Omental fat pad (tissue), 4 donors: ENCODE results near the gene TNRC6B. TPM values are rescaled to one million over a fixed set of nuclear protein-coding genes. Genes with fewer than 3 reads are reported as not detected.
"Not testable (repeated sequence)": the region's sequence is repeated elsewhere in the genome, so short reads cannot be mapped to it uniquely, and the experiment has no call there.

Experiments used
- ATAC-seq: fragments of 150-250 bp; one replicate; pipeline ENCODE4 v1.9.1; 2016; ENCODE audit warnings: mild to moderate bottlenecking, moderate library complexity; ENCODE audit not compliant: low FRiP score
- DNase-seq: peaks from one replicate; pipeline ENCODE4 v3.0.0-alpha.2; 2019; ENCODE audit warnings: low spot score
- total RNA-seq, 4 donors: library from RNA; depleted of rRNA; stranded (reverse); fragments of >200 nt; gene quantifications; one replicate each; pipeline ENCODE4 v1.1.0, GENCODE V29; 2016
- TF ChIP-seq, protein P1 (sequence below), 3 donors: fragments of 450-650 bp; IDR thresholded peaks; one replicate each; pipeline ENCODE4 v1.5.1; 2016 to 2017; ENCODE audit warnings: antibody characterized with exemption in 3 of 3, mild to moderate bottlenecking in 3 of 3, moderate library complexity in 2 of 3

Gene TNRC6B
- total RNA-seq, 4 donors from 2014 or later, result 17.2 to 57.8 (median 31.9) TPM

DNA sequence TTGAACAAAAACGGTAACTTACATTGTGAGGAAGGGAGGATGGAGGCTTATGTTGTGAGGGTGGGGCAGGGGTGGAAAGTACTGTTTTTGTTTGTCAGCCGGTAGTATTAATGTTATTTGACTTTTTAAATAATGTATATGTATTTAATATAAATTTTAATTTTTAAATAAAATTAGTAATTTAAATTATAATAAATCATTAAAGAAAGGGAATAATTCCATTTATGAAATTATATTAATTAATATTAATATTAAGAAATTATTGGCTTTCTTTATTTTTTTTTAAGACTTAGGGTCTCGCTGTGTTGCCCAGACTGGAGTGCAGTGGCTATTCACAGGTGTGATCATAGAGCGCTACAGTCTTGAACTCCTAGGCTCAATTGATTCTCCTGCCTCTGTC is 24.0 kb upstream of the TNRC6B start:
- no peak for ATAC-seq
- DNase-seq, result no peak
- TF ChIP-seq, protein P1, sequence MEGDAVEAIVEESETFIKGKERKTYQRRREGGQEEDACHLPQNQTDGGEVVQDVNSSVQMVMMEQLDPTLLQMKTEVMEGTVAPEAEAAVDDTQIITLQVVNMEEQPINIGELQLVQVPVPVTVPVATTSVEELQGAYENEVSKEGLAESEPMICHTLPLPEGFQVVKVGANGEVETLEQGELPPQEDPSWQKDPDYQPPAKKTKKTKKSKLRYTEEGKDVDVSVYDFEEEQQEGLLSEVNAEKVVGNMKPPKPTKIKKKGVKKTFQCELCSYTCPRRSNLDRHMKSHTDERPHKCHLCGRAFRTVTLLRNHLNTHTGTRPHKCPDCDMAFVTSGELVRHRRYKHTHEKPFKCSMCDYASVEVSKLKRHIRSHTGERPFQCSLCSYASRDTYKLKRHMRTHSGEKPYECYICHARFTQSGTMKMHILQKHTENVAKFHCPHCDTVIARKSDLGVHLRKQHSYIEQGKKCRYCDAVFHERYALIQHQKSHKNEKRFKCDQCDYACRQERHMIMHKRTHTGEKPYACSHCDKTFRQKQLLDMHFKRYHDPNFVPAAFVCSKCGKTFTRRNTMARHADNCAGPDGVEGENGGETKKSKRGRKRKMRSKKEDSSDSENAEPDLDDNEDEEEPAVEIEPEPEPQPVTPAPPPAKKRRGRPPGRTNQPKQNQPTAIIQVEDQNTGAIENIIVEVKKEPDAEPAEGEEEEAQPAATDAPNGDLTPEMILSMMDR (IDR thresholded peaks at IDR 0.05), result no peak

GRCh38 chr22:40156001-40156516 is 21.7 kb upstream of the TNRC6B start:
- TF ChIP-seq, protein P1 (IDR thresholded peaks at IDR 0.05), result no peak
- peak; percentile 57 for ATAC-seq
- DNase-seq, result no peak

DNA sequence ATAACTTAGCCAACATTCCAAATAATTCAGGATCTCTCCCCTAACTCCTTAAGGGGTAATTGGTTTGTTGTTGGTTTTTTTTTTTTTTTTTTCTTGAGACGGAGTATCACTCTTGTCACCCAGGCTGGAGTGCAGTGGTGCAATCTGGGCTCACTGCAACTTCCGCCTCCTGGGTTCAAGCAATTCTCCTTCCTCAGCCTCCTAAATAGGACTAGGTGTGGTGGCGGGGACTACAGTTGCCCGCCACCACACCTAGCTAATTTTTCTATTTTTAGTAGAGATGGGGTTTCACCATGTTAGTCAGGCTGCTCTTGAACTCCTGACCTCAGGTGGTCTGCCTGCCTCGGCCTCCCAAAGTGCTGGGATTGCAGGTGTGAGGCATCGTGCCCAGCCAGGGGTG is 21.0 kb upstream of the TNRC6B start:
- not testable (repeated sequence) for ATAC-seq, DNase-seq

- ATAC-seq (no peak), DNase-seq (no peak)
- TF ChIP-seq, protein P1 (IDR thresholded peaks at IDR 0.05), result no peak
These were observed 20.3 kb upstream of the TNRC6B start for GRCh38 chr22:40157330-40157945.

DNA sequence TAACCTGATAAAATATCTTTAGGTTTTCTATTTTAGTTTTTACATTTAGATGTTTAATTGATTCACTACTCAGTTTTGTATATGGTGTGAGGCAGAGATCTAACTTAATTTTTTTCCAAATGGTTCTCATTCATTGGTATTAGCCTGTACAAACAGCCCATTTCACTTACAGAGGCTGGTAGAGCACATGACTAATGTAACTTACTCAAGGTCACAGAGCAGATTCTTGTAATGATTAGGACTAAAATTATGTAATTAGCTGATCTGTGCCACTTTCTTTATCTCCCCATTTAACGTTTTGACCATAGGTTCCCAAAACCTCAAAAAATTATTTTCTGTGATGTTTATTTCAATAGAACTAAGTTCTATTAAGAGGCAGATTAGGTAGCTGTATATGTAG is 16.5 kb upstream of the TNRC6B start:
- TF ChIP-seq, protein P1 (IDR thresholded peaks at IDR 0.05), result no peak
- ATAC-seq (no peak), DNase-seq (no peak)

GRCh38 chr22:40165537-40165936 is 12.2 kb upstream of the TNRC6B start:
- not testable (repeated sequence) for ATAC-seq, DNase-seq

DNA sequence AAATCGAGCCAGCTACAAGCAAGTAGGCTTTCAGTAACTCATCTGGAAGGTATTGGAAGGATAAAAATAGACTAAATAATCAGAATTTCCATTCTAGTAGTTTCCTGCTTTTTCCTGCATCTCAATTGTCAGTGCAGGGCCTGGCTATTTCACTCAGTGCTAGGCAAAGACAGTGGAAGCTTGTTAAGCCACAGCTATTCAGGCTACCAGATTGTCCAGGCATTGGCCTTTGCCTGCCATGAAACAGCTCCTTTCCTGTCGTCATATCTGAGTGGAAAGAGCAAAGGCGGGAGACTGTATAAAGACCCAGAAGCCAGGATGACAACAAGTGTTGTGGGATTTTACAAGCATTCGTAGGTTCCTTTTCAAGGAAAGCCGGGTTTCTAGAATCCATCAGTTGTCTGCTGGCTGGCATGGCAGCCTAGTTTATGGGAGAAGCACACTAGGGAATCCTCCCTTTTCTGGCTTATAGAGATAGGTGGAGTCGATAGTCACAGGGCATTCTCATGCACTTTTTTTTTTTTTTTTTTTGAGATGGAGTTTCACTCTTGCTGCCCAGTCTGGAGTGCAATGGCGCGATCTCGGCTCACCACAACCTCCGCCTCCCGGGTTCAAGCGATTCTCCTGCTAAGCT is 2.0 kb upstream of the TNRC6B start:
- DNase-seq, result no peak
- TF ChIP-seq, protein P1 (IDR thresholded peaks at IDR 0.05), result no peak
- no peak for ATAC-seq
